A549 treated with ZK216348 at 1 μM for 4 hours (cell line): ENCODE measurements around the gene ARL14EPL. TPM values are rescaled to one million over a fixed set of nuclear protein-coding genes. Genes with fewer than 3 reads are reported as not detected.

Experiments used
- total RNA-seq: library from RNA; stranded (reverse); fragments of 200-300 nt; extraction: Qiagen RNA extraction; gene quantifications from 5 replicates; pipeline ENCODE4 v1.2.3, GENCODE V29; 2022; ENCODE audit warnings: low read depth

ARL14EPL gene
- total RNA-seq: 0.18 to 0.33 TPM (median 0.18 TPM) in 3 of 5 replicates, not detected in the others

DNA sequence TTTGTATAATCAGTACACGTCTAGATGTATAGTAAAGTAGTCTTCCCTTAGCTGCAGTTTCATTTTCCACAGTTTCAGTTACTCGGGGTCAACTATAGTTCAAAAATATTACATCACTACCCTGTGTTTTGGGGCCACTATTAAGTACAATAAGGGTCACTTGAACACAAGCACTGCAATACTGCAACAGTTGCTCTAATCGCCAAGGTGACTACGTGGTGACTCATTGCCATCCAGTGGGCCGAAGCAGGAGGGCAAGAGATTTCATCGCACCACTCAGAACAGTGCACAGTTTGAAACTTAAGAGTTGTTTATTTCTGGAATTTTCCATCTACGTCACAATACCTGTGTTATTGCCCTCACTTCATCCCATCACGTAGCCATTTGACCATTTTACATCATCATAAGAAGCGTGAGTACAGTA, at the start of gene ARL14EPL:
Gene ARL14EPL (plus strand): TSS at position 379 of the 424 bp plus-strand sequence. CDS start 18,994 bp downstream, outside the sequence.

DNA sequence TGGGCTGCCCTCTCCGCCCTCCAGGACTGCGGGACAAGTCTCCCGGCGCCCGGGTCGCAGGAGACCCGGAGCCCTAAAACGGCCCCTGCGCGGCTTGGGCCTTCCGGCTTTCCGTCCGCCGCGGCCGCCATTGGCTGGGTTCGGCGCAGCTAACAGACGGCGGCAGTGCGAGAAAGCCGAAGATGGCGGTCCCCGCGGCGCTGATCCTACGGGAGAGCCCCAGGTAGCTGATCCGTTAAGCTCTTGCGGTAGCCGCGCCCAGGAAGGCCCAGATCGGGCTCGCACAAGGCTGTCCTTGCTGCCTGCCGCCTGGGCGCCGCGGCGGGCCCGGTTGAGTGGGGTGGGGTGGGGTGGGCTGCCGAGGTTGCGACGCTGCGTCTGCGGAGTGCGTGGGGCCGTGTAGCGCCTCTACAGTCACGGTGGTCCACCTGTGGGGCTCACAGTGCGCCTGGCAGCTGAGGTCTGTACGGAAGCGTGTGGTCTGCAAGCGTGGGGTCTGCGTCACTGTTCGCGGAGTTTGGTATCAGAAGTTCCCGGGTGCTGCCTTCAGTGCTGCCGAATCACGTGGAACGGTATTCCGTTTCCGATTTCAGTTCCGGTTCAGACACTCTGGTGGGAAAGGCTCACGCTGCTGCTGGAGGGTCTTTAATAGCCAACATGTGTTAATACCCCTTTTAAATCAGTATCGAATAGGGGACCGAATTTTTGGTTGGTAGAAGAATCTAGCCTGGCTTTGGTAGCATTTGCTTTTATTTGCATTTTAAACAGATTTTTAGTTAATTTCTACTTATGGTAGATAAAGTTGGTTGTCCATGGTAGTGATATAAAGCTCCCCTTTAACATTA, 52.8 kb downstream of the ARL14EPL start, which contains the start of gene COMMD10:
Gene COMMD10 (plus strand): TSS at position 155 of the 845 bp plus-strand sequence.

Other genes starting within 250 kb of the ARL14EPL start
- gene CDO1, start 215.8 kb upstream of the ARL14EPL start, total RNA-seq: not detected in 5 replicates
- gene ATG12, start 190.9 kb upstream of the ARL14EPL start, total RNA-seq: 33.7 to 56.8 TPM (median 53.4 TPM) in 5 replicates
- gene AP3S1, start 190.5 kb upstream of the ARL14EPL start, total RNA-seq: 35.1 to 85.4 TPM (median 71.7 TPM) in 5 replicates
- 0.05 to 0.22 TPM in 2 of 5 replicates, not detected in the others for gene LVRN, start 70.0 kb upstream of the ARL14EPL start, total RNA-seq
- 33.9 to 38.2 TPM (median 36.3 TPM) in 5 replicates for gene COMMD10, start 52.6 kb downstream of the ARL14EPL start, total RNA-seq